Measurements from ENCODE around the gene GPHN.

Gene GPHN

GRCh38 chr14:67019796-67020195 is 511.8 kb downstream of the GPHN start:
- Mint-ChIP-seq H3K27ac (no peak overlapping the region), H3K4me3 (no peak overlapping the region), H3K9me3 (no peaks in the 10 kb centered on the region), H3K4me1 (no peaks in the 10 kb centered on the region), H3K27me3 (ENCODE audit: low read depth) (no peaks in the 10 kb centered on the region), H3K36me3 (ENCODE audit: low read depth) (peaks cover 5% of the 10 kb centered on the region)
- no peak for TF ChIP-seq CTCF (IDR thresholded peaks at IDR 0.05; ENCODE audit: unreplicated experiment in 3 of 3)

- no peak overlapping the region for H3K4me3 Mint-ChIP-seq
- H3K36me3 Mint-ChIP-seq (ENCODE audit: low read depth) = peaks cover 54% of the 10 kb centered on the region
- peaks cover 34% of the 10 kb centered on the region for H3K9me3 Mint-ChIP-seq
- H3K27ac Mint-ChIP-seq = no peak overlapping the region
- no peaks in the 10 kb centered on the region for H3K4me1 Mint-ChIP-seq
- no peaks in the 10 kb centered on the region for H3K27me3 Mint-ChIP-seq (ENCODE audit: low read depth)
- TF ChIP-seq CTCF (IDR thresholded peaks at IDR 0.05; ENCODE audit: unreplicated experiment in 3 of 3) = no peak
These were observed 524.2 kb downstream of the GPHN start for GRCh38 chr14:67031920-67032774.

- peaks cover 15% of the 10 kb centered on the region for H3K9me3 Mint-ChIP-seq
- no peak for TF ChIP-seq CTCF (IDR thresholded peaks at IDR 0.05; ENCODE audit: unreplicated experiment in 3 of 3)
- H3K36me3 Mint-ChIP-seq (ENCODE audit: low read depth) = peaks cover 37% of the 10 kb centered on the region
- no peak overlapping the region for H3K4me3 Mint-ChIP-seq
- H3K27ac Mint-ChIP-seq = no peak overlapping the region
- H3K4me1 Mint-ChIP-seq = no peaks in the 10 kb centered on the region
- no peaks in the 10 kb centered on the region for H3K27me3 Mint-ChIP-seq (ENCODE audit: low read depth)
These were observed 537.5 kb downstream of the GPHN start for GRCh38 chr14:67045440-67045839.

GRCh38 chr14:67050896-67051295 is 542.9 kb downstream of the GPHN start:
- Mint-ChIP-seq H3K9me3 (peaks cover 41% of the 10 kb centered on the region), H3K27me3 (ENCODE audit: low read depth) (no peaks in the 10 kb centered on the region), H3K36me3 (ENCODE audit: low read depth) (peaks cover 57% of the 10 kb centered on the region), H3K27ac (no peak overlapping the region), H3K4me1 (no peaks in the 10 kb centered on the region), H3K4me3 (no peak overlapping the region)
- TF ChIP-seq CTCF (IDR thresholded peaks at IDR 0.05; ENCODE audit: unreplicated experiment in 3 of 3) = no peak

- peaks cover 29% of the 10 kb centered on the region for H3K9me3 Mint-ChIP-seq
- peaks cover 59% of the 10 kb centered on the region for H3K36me3 Mint-ChIP-seq (ENCODE audit: low read depth)
- no peak overlapping the region for H3K4me3 Mint-ChIP-seq
- H3K27me3 Mint-ChIP-seq (ENCODE audit: low read depth) = no peaks in the 10 kb centered on the region
- H3K4me1 Mint-ChIP-seq = no peaks in the 10 kb centered on the region
- no peak for TF ChIP-seq CTCF (IDR thresholded peaks at IDR 0.05; ENCODE audit: unreplicated experiment in 3 of 3)
- H3K27ac Mint-ChIP-seq = no peak overlapping the region
These were observed 548.7 kb downstream of the GPHN start for GRCh38 chr14:67056684-67057083.

- no peak overlapping the region for H3K27ac Mint-ChIP-seq
These were observed 551.6 kb downstream of the GPHN start for GRCh38 chr14:67059596-67059995.

More at GRCh38 chr14:67059596-67059995, 551.6 kb downstream of the GPHN start:
- Mint-ChIP-seq H3K4me1 (no peaks in the 10 kb centered on the region), H3K4me3 (no peak overlapping the region), H3K27me3 (ENCODE audit: low read depth) (no peaks in the 10 kb centered on the region), H3K36me3 (ENCODE audit: low read depth) (peaks cover 57% of the 10 kb centered on the region), H3K9me3 (peaks cover 13% of the 10 kb centered on the region)
- TF ChIP-seq CTCF (IDR thresholded peaks at IDR 0.05; ENCODE audit: unreplicated experiment in 3 of 3) = no peak

Data from nephron (organoid).